ENCODE measurements around the gene RALGPS2. TPM values are rescaled to one million over a fixed set of nuclear protein-coding genes. Genes with fewer than 3 reads are reported as not detected.

RALGPS2 gene
- total and polyA plus RNA-seq, 11 donors: 1.6 to 12.7 (median 8.0) TPM

DNA sequence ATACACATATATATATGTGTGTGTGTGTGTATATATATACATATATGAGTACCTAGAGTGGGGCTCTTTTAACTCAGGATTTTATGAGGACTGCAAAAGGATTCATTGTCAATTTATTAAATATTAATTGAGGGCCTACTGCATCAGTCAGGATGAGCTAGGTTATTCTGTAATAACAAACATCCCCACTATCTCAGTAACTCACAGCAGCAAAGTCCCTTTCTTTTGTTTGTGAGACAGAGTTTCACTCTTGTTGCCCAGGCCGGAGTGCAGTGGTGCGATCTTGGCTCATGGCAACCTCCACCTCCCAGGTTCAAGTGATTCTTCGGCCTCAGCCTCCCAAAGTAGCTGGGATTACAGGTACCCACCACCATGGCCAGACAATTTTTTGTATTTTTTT is 236.8 kb downstream of the RALGPS2 start:
- Histone ChIP-seq H3K27ac (no peak overlapping the region), H3K4me1 (peaks cover 0 to 2% (median 0%) of the 10 kb centered on the region in 12 donors), H3K4me3 (no peak overlapping the region), H3K9me3 (peaks cover 0 to 15% (median 2%) of the 10 kb centered on the region in 12 donors), H3K27me3 (no peaks in the 10 kb centered on the region), H3K36me3 (no peaks in the 10 kb centered on the region)
- WGBS, 4 donors: 95 to 98% (median 98%) methylated on average over 3 of the region's 3 CpGs
- no peak for DNase-seq
- TF ChIP-seq, protein P1, sequence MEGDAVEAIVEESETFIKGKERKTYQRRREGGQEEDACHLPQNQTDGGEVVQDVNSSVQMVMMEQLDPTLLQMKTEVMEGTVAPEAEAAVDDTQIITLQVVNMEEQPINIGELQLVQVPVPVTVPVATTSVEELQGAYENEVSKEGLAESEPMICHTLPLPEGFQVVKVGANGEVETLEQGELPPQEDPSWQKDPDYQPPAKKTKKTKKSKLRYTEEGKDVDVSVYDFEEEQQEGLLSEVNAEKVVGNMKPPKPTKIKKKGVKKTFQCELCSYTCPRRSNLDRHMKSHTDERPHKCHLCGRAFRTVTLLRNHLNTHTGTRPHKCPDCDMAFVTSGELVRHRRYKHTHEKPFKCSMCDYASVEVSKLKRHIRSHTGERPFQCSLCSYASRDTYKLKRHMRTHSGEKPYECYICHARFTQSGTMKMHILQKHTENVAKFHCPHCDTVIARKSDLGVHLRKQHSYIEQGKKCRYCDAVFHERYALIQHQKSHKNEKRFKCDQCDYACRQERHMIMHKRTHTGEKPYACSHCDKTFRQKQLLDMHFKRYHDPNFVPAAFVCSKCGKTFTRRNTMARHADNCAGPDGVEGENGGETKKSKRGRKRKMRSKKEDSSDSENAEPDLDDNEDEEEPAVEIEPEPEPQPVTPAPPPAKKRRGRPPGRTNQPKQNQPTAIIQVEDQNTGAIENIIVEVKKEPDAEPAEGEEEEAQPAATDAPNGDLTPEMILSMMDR (IDR thresholded peaks at IDR 0.05): no peak
- no peak for TF ChIP-seq POLR2A (IDR thresholded peaks at IDR 0.05)
- no peak for ATAC-seq
- intact Hi-C loops (cut with DNase I): no loop called here

DNA sequence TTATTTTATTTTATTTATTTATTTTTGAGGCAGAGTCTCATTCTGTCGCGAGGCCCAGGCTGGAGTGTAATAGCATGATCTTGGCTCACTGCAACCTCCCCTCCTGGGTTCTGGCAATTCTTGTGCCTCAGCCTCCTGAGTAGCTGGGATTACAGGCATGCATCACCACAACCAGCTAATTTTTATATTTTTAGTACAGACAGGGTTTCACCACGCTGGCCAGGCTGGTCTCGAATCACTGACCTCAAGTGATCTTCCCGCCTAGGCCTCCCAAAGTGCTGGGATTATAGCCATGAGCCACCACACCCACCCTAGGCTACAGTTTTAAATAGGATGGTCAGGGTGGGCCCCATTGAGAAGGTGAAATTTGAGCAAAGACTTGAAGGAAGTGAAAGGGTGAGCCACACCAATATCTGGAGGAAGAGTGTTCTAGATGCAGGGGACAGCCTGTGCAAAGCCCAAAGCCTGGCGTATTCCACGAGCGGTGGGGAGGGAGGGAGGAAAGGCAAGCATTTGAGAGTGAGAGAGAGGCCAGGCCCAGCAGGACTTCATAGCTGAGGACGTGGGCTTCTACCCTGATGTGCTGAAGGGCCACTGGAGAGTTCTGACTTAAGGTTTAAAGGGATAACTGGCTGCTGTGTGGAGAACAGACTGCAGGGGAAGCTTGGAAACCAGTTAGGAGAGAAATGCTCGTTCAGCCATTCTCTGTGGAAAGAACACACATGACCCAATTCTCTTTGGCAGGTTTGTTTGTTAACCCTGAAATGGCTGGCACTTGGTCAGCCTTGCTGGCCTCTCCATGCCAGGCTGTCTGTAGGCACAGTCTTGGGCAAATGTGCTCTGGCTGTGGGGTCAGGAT is 238.0 kb downstream of the RALGPS2 start:
- TF ChIP-seq, protein P1 (IDR thresholded peaks at IDR 0.05): no peak
- TF ChIP-seq POLR2A (IDR thresholded peaks at IDR 0.05): no peak
- Histone ChIP-seq H3K27ac (peak overlapping the region in 2 of 12 donors; percentile 9 to 34), H3K4me1 (peaks cover 0 to 2% (median 0%) of the 10 kb centered on the region in 12 donors), H3K9me3 (peaks cover 0 to 15% (median 2%) of the 10 kb centered on the region in 12 donors), H3K36me3 (no peaks in the 10 kb centered on the region), H3K4me3 (no peak overlapping the region), H3K27me3 (no peaks in the 10 kb centered on the region)
- WGBS, 4 donors: 64 to 70% (median 64%) methylated on average over 10 of the region's 10 CpGs
- intact Hi-C loops (cut with DNase I): no loop called here
- ATAC-seq (peak; percentile 24 to 51 (median 35)), DNase-seq (no peak)

DNA sequence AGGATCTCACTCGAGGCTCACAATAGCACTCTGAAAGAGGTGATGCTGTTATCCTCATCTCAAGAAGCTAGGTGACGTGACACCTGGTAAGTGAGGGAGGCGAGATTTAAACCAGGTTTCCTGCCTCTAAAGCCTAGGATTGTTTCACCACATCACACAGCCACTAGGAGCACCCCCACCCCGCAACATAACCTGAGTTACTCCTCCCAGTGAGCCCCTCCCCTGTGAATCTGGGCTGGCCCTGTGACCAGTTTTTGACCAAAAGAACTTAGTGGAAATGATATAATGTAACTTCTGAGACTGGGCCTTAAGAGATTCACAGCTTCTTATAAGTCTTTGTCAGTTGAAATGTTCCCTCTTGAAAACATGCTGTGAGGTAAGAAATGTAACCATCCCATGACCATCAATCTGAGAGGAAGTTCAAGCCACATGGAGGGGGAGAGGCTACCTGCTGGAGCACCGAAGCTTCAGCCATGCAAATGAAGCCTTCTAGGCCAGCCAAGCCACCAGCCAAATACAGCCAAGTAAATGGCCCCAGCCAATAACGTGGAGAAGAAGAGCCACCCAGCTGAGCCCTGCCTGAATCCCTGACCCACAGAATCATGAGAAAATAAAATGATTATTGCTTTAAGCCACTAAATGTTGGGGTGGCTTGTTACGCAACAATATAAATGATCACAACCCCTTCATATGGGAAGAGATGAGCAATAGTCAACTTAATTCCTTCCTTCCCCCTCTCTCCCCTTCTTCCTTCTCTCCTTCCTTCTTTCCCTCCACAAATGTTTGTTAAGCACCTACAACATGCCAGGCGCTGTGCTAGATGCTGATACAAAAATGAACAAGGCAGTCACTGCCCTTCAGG is 239.7 kb downstream of the RALGPS2 start:
- Histone ChIP-seq H3K9me3 (peaks cover 0 to 15% (median 2%) of the 10 kb centered on the region in 12 donors), H3K36me3 (no peaks in the 10 kb centered on the region), H3K27me3 (no peaks in the 10 kb centered on the region), H3K27ac (no peak overlapping the region), H3K4me3 (no peak overlapping the region), H3K4me1 (peaks cover 0 to 2% (median 0%) of the 10 kb centered on the region in 12 donors)
- no peak for DNase-seq
- no peak for TF ChIP-seq POLR2A (IDR thresholded peaks at IDR 0.05)
- TF ChIP-seq, protein P1 (IDR thresholded peaks at IDR 0.05): no peak
- no peak for ATAC-seq
- 85 to 93% (median 91%) methylated on average over 8 of the region's 8 CpGs for WGBS, 4 donors
- intact Hi-C loops (cut with DNase I): no loop called here

DNA sequence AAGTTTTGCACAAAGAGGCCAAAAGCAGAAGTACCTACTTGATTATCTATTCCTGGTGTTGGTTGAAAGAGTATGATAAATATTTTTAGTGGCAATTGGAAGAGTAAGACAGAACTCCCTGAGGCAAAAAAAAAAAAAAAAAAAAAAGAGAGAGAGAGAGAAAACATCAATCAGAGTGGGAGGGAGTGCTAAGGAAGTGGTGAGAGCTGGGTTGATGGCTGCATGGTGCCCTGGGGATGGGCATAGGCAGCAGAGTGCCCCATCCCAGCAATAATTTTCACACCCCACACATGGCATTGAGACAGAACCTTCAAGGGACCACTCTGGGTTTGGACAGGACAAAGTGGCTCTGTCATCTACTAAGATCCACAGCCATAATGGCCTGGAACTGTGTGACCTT is 241.3 kb downstream of the RALGPS2 start:
- Histone ChIP-seq H3K27me3 (no peaks in the 10 kb centered on the region), H3K4me3 (no peak overlapping the region), H3K9me3 (peaks cover 0 to 15% (median 2%) of the 10 kb centered on the region in 12 donors), H3K36me3 (no peaks in the 10 kb centered on the region), H3K27ac (no peak overlapping the region), H3K4me1 (peaks cover 0 to 2% (median 0%) of the 10 kb centered on the region in 12 donors)
- ATAC-seq (no peak), DNase-seq (no peak)
- TF ChIP-seq, protein P1 (IDR thresholded peaks at IDR 0.05): no peak
- TF ChIP-seq POLR2A (IDR thresholded peaks at IDR 0.05): no peak
- intact Hi-C loops (cut with DNase I): no loop called here
